HG02970 (cell line): ENCODE results near the gene TEX22.
"Not testable (repeated sequence)": the region's sequence is repeated elsewhere in the genome, so short reads cannot be mapped to it uniquely, and the experiment has no call there.

Experiments
- ATAC-seq: cut with Tn5 transposase; IDR thresholded peaks from one replicate; pipeline ENCODE4 v1.9.1; 2021; ENCODE audit warnings: mild to moderate bottlenecking, moderate library complexity, moderate number of reproducible peaks; ENCODE audit not compliant: unreplicated experiment, low FRiP score

Gene TEX22, protein sequence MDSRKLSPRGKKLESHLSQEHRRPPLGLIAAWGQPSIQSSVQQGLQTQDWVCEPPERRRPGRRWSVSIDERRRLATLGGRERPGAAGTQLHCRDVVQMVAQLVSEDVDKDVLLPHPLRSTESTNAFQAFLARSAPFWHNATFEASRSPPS

DNA sequence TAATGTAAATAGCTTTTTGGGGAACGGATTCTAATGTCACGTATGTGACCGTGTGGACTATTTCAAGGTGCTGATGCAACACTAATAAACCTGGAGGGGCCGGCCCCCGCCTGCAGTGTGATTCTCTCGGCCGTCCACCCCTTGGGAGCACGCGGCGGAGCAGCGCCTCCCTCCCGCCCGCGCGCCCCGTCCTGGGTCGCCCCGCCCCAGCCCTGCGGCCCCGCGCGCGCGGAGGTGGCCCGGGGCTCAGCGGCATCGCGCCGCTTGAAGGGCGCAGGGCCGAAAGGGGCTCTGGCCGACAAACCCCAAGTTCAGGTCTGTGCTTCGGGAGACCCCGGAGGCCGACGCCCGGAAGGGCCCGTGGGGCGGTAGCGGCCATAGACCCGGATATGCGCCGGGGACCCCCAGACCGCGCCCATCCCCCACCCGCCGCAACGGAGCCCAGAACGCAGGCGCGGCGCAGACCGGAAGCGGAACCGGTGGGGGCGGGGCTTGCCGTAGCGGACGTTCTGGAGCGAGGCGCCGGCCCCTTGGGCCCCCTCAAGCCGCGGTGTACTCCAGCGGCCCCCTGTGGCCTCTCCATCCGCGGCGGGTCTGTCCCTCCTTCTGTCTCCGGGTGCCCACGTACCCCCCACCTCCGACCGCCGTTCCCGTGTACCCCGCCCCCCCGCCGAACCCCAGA lies at the start of gene TEX22:
TSS of gene TEX22 (plus strand) at position 495 of the 682 bp plus-strand sequence. CDS start 803 bp downstream, outside the sequence.
- peak; percentile 68 for ATAC-seq

DNA sequence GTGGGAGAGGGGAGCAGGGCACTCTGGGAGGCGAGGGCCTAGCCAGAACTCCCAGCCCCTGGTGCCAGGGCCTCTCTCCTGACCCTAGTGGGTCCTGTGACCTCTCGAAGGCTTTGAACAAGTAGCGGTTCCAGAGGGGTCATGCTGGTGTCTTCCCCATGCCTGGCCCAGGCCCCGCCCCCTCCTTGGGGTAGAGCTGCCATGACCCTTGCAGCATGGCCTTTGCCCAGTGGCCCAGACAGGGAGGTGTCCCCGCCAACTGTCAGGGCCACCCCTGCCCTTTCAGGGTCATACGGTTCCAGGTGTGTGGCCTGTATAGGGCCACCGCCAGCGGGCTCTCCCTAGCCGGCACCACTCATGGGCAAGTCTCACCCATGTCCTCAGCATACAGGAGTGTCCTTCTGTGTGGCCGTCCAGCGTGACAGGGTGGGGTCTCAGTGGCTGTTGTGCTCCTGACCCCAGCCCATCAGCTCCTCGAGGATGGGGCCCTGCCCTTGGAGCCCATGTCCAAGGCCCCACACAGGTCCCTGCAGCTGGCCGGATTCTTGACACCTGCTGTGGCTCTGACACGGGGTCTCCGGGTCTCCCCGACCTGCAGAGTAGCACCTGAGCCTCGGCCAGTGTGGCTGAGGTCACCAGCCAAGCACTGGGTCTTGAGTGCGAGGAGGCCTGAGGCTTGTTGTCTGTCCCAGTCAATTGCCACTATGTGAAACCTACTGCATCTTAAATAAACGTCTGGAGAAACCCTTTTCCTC lies 49.2 kb upstream of the TEX22 start:
- no peak for ATAC-seq

DNA sequence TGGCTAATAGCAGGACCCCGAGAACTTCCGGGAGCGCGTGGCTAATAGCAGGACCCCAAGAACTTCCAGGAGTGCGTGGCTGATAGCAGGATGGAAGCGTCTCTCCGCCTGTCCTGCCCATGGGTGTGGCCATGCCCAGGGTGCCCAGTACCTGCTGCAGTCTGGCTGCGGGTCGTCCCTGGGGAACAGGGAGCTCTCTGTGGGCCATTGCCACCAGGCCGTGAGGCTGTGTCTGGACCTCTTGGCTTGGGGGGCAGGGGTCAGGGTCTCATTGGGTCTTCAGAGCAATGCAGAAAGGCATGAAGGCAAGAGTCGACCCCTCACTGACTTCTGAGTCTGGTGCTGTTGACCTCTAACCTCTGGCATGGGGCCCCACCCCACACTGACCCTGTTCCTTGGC lies 48.3 kb upstream of the TEX22 start:
- ATAC-seq, result no peak

DNA sequence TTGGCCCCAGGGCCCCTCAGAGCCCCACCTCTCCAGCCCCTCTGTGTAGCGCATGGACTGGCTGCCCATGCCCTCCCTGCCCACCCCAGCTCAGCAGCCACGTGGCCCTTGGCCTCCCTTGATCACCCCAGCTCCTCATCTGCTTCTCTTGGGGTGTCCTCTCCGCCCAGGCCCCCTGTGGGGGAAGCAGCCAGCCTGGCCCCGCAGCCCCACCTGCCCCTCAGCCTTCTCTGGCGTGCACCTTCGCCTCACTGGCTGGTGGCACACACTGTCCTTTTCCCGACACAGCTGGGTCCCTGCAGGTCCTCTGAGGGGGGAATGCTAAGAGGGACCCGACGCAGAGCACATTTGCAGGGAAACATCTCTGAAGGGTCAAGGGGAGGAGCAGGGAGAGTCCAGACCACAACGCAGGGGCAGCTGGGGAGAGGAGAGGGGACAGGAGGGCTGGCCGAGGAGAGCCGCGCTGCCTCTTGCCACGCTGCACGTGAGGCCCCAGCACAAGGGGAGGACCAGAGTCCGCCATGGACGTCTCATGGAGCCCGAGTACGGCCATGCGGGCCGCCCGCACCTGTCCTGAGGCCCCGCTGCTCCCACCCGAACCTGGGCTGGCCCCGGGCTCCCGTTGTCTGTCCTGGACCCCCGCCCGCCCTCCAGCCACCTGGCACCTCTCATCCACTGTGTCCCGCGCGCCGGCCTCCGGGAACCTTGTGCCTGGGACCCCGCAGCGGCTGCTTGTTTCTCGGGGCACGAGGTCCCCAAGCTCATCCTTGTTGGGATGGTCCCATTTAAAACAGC lies 47.7 kb upstream of the TEX22 start:
- ATAC-seq, result no peak

DNA sequence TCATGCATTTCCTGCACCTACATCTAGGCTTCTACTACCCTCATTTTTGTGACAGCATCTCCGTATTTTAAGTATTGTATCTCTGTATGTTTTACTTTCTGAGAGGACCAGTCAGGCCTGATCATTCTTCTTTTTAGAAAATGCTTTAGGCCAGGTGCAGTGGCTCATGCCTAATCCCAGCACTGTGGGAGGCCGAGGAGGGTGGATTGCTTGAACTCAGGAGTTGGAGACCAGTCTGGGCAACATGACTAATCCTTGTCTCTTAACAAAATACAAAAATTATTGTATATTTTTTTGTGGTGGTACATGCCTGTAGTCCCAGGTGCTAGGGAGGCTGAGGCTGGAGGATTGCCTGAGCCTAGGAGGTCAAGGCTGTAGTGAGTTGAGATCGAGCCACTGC lies 46.9 kb upstream of the TEX22 start:
- ATAC-seq, result no peak

DNA sequence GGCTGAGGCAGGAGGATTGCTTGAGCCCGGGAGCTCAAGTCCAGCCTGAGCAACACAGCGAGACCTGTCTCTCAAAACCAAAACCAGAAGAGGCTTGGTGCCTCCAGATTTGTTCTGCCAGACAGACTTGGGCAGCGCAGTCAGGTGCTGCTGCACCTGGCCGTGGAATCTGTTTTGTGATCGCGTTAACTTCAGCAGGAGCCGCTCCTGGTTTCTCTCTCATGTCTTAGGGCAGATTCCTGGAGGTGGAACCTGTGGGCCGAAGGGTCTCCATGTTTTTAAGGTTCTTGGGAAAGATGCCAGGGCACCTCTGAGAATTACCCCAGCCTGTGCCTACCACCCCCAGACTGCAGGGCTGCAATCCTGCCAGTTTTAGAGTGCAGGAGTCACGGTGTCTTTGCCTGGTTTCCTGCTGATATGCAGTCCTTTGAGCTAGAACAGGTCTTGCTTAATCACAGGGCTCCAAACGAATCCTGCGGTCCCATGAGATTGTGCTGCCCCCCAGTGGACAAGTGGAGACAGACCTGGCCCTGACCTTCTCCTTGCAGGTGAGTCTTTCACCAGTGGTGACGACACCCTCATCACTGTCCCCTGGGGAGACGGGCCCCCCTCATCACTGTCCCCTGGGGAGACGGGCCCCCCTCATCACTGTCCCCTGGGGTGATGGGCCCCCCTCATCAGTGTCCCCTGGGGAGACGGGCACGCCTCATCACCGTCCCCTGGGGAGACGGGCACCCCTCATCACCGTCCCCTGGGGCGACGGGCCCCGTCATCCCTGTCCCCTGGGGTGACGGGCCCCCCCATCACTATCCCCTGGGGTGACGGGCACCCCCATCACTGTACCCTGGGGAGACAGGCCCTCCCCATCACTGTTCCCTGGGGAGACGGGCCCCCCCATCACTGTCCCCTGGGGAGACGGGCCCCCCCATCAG lies 46.2 kb upstream of the TEX22 start:
- ATAC-seq, result no peak

DNA sequence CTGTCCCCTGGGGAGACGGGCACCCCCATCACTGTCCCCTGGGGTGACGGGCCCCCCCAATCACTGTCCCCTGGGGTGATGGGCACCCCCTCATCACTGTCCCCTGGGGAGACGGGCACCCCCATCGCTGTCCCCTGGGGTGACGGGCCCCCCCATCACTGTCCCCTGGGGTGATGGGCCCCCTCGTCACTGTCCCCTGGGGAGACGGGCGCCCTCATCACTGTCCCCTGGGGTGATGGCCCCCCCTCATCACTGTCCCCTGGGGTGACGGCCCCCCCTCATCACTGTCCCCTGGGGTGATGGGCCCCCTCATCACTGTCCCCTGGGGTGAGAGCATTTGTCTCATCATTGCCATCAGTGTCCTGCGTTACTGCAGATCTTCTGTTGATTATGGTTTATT lies 45.2 kb upstream of the TEX22 start:
- no peak for ATAC-seq

DNA sequence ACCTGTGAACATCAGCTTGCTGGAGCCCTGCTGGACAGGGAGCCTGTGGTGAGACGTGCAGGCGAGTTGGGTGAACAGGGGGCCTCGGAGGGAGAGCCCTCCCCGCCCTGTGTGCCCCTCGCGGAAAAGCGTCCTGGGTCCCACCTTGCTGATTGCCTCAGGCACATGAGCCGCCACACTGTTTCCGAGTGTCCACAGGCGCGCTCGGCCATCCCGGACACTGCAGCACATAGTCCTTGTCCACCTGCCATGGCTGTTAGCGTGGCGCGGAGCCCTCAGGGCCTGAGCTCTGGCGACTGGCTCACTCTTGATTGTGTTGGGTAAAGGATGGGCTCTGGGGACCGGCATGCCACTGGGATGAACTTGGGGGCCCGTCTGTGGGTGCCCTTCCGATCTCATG lies 43.8 kb upstream of the TEX22 start:
- ATAC-seq, result no peak

DNA sequence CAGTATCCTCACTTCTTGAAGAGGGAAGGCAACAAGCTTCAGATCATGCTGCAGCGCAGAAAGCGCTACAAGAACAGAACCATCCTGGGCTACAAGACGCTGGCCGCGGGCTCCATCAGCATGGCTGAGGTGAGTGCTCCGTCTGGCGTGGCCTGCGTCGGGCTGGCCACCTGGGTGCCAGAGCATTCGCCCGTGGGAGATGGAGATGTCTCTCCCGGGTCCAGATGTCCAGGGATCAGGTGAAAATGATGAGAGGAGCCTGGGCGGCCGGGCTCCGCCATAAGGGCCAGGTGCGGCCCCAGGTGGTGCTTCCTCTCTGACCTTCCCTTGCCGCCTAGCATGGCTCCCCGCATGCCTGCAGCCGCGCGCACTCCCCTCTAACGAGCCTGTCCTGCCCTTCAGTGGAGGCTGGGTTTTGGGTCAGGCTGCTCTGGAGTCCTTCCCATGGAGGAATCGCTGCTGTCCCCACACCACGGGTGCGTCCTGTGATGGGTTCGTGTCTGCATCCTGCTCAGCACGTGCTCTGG lies 43.2 kb upstream of the TEX22 start:
- ATAC-seq, result no peak

DNA sequence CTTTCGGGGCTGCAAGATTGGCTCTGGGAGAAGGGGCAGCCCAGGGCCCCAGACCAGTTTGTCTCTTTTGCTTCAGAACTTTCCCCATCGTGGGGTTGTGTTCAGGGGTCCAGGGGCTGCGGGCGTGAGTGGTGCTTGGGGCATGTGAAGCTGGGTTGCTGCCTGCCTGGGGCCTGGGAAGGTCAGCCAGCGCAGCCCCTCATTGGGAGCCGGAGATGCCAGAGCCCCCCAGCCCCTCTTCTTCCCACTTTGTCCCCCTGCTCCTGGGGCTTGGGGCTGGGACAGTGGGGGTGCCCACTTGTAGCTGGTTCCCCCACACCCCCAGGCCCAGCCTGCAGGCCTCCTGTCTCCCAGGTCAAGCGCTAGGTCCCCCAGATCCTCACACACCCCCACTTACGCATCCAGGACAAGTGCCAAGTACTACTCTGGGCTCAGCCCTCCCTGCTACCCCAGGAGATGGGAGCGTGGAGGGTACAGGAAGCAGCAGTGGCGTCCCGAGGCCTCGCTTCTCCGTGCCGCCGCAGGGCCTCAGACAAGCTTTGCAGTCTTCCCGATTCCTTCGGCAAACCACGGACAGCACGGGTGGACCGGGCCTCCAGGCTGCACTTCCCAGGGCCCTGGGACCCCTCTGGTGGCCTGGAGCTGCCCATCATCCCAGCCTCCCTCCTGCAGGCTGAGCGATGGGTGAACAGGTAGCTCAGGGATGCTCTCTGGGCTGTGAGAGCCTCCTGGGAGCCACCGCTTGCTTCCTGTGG lies 42.3 kb upstream of the TEX22 start:
- no peak for ATAC-seq

DNA sequence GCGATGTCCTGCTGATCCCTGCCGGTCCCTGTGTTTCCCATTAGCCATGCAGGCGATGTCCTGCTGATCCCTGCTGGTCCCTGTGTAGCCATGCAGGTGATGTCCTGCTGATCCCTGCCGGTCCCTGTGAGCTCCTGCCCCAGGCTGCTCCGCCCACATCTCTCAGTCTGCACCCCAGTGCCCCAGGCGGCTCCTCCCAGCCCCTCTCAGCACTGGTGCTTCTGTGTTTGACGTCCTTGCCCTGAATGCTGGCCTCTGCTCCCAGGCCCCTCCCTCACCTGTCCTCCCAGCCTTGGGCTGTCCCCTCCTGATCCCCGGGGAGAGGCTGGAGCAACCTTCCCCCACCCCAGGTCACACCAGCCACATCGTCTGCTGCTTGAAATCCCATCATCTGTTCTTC lies 41.4 kb upstream of the TEX22 start:
- no peak for ATAC-seq

DNA sequence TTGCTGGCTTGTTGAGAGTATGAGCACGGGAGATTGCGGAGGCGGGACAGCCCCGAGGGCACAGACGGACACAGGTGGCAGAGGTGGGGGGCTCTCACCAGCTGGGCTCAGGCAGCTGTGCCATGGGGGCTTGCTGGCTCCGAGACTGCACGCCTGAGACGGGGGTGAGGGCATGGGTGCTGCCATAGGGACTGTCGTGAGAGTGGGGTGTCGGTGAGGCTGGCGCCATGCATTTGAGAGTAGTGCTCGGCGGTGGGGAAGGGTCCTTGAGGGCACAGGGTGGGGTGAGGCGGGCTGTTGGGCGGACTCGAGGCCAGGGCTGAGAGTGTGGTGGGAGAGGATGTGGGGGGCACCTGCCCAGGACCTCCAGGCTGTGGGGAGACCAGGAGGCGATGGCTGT lies 40.7 kb upstream of the TEX22 start:
- no peak for ATAC-seq

DNA sequence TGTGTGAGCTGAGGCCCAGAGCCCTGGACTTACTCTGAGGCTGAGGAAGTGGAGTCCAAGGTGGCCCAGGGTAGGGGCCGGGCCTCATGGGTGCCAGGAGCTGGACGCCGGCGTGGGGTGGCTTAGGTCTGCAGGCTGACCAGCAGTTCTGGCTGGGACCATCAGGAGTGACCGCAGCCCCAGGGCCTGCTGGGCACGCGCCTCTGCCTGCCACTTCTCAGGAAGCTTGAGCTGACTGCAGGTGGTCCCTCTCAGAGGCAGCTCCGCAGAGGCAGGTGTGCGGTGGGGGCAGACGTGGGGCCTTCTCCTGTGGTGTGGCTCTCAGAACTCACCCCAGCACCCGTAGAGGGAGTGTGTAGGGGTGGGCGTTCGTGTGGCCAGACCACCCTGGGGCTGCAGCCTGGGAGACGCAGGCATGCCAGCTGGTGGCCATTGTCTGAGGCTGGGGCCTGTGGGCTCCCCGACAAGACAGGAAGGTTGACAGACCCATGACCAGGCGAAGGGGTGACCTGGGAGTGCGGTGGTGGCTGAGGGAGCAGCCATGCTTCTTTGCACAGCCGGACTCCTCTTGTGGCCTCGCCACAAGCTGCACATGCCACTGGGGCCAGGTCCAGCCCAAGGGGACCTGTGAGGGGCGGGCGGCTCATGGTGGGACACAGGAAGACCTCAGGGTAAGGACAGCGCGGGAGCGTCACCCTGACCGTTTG lies 40.0 kb upstream of the TEX22 start:
- no peak for ATAC-seq

DNA sequence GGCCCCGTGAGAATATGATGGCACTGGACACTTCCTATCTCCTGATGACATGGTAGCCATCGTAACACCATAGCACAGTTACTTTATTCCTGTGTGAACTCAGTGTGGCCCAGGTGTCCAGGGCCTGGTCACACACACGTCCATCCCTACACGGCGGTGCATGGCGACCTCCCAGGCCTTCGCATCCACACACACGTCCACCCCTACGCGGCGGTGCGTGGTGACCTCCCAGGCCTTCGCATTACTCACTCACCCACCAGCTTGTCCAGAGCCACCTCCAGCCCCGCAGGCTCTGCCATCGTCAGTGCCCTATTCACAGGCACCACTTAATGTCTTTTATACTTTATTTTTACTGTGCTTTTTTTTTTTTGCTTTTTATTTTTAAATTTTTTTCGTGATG lies 39.4 kb upstream of the TEX22 start:
- no peak for ATAC-seq

DNA sequence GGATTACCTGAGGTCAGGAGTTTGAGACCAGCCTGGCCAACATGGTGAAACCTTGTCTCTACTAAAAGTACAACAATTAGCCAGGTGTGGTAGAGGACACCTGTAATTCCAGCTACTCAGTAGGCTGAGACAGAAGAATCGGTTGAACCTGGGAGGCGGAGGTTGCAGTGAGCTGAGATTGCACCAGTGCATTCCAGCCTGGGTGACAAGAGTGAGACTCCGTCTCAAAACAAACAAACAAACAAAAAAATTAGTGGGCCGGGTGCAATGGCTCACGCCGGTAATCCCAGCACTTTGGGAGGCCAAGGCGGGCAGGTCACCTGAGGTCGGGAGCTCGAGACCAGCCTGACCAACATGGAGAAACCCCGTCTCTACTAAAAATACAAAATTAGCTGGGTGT lies 36.9 kb upstream of the TEX22 start:
- ATAC-seq, result not testable (repeated sequence)

DNA sequence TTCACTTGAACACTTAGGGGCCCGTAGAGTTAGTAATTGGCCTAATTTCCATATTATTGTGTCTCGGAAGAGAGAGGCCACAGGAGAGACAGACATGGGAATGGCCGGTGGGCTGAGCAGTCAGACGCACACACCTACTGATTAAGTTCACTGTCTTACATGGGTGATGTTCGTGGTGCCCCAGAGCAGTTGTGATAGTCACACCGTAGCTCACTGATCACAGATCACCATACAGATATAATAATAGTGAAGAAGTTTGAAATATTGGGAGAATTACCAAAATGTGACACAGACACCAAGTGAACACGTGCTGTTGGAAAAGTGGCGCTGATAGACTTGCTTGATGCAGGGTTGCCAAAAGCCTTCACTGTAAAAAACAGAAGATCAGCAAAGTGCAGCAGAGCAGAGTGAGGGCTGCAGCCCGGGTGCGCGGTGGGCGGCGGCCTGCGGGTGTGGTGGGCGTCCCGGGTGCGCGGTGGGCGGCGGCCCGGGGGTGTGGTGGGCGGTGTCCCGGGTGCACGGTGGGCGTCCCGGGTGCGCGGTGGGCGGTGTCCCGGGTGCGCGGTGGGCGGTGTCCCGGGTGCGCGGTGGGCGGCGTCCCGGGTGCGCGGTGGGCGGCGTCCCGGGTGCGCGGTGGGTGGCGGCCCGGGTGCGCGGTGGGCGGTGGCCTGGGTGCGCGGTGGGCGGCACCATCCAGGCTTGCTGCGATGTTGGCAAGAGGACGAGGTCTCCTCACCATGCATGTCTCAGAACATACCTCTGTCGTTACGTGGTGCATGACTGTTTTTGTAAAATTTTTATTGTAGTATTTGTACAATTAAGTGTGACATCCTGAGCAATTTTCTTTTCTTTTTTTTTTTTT lies 34.3 kb upstream of the TEX22 start:
- ATAC-seq, result no peak

DNA sequence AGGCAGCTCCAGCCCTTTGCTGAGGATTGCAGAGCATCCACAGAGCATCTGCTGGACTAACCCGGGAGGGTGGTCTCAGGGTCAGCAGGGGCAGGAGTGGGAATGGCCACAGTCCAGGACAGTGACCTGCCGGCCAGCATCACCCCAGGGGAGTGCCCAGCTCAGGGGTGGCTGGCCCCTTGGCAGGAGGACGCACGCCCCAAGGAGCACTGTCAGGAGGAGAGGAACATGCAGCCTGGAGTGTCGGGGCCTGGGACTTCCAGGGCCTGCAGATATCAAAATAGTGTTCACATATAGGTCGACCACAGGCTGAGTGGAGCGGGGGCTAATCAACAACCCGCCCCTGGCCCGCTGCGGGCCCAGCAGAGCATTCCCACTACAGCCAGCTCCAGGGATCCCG lies 33.2 kb upstream of the TEX22 start:
- no peak for ATAC-seq

DNA sequence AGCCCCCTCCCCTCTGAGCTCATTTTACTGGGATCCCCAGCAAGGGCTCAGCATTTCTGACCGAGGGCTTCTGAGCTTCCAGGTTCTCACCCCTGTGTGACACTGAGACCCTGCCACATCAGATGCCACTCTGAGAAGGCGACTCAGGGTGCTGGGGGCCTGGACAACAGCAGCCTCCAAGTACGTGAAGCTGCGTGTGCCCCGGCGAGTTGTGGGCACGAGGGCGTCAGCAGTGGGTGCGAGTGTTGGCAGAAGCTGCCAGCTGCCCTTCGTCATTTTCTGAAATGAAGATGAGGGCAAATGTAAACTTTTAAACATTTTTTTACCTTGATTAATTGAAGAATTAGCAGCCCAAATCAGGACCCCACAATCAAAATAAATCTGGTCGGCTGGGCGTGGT lies 32.7 kb upstream of the TEX22 start:
- no peak for ATAC-seq
